K562 (cell line): Measurements from ENCODE around the gene REEP3. TPM values are rescaled to one million over a fixed set of nuclear protein-coding genes. Genes with fewer than 3 reads are reported as not detected.

Experiments
- ATAC-seq: fragments of 200-7000 bp; cut with Tn5 transposase; 3 replicates; pipeline ENCODE4 v1.9.1; 2020; ENCODE audit warnings: moderate library complexity
- BruUV-seq: library from RNA; stranded (reverse); fragments of 400-500 nt; replicated peaks from 2 replicates; lab custom pipeline; 2021; lab: Mats Ljungman, UMichigan
- CTCF ChIA-PET: fragments of 300-600 bp; formaldehyde crosslinking; extraction: SDS; loops from one replicate; lab custom pipeline; 2021; ENCODE audit warnings: low intra/inter-chr PET ratio; lab: Yijun Ruan, JAX
- POLR2A ChIA-PET: fragments of 300-600, 350-650 bp; sonication (Branson Sonifier 250); formaldehyde crosslinking; extraction: SDS; loops from one replicate; lab custom pipeline; 2021; ENCODE audit warnings: antibody characterized with exemption, inconsistent platforms; lab: Yijun Ruan, JAX
- DNase-seq, 4 experiments: peaks; one replicate each; pipeline versions ENCODE4 v3.0.0 to v3.0.0-alpha.2; 2011 to 2018; ENCODE audit warnings: low spot score in 3 of 4, mixed read lengths in 3 of 4; ENCODE audit errors: extremely low read depth in 1 of 4
- FAIRE-seq: peaks from 2 replicates; lab custom pipeline; 2011; peaks lifted over from hg19 to GRCh38; lab: Jason Lieb, UNC
- H2AFZ ChIP-seq: 2 replicates; pipeline ENCODE4 v1.6.0; 2011; ENCODE audit warnings: low read depth, low read length, control low read depth, inconsistent platforms
- H3K27ac ChIP-seq: fragments of 200-600 bp; 3 replicates; pipeline ENCODE4 v1.8.0; 2011; ENCODE audit warnings: low read depth, mild to moderate bottlenecking, control low read depth, inconsistent platforms, low read length, moderate library complexity, mixed read lengths; ENCODE audit errors: extremely low read depth
- H3K27me3 ChIP-seq, 2 experiments: fragments of 300-600 bp in 1 of 2; 2 replicates in 1 of 2; 3 replicates in 1 of 2; pipeline versions ENCODE4 v1.6.0 to v1.8.0; 2011; ENCODE audit warnings: inconsistent platforms in 2 of 2, low read length in 2 of 2, mild to moderate bottlenecking in 1 of 2, mixed read lengths in 1 of 2, moderate library complexity in 1 of 2; ENCODE audit not compliant: control insufficient read depth in 2 of 2, insufficient read depth in 2 of 2
- H3K36me3 ChIP-seq: fragments of 300-600 bp; 3 replicates; pipeline ENCODE4 v1.8.0; 2011; ENCODE audit warnings: mild to moderate bottlenecking, low read length, inconsistent platforms; ENCODE audit not compliant: control insufficient read depth, insufficient read depth
- H3K4me1 ChIP-seq, 2 experiments: fragments of 200-600 bp in 1 of 2; replicated peaks in 1 of 2; 2 replicates in 1 of 2; 3 replicates in 1 of 2; pipeline versions ENCODE4 v1.5.1 to v1.8.0; 2011; ENCODE audit warnings: inconsistent platforms in 2 of 2, low read length in 2 of 2, mild to moderate bottlenecking in 1 of 2, mixed read lengths in 1 of 2, moderate library complexity in 1 of 2; ENCODE audit not compliant: control insufficient read depth in 2 of 2, insufficient read depth in 2 of 2
- H3K4me2 ChIP-seq: 2 replicates; pipeline ENCODE4 v1.6.1; 2011; ENCODE audit warnings: low read length, control low read depth, inconsistent platforms, mixed read lengths; ENCODE audit not compliant: insufficient read depth
- H3K4me3 ChIP-seq: fragments of 200-600 bp; sonication (generic), shearing (Covaris generic); 2 replicates; pipeline ENCODE4 v1.5.1; 2016; ENCODE audit warnings: control low read depth, inconsistent platforms
- H3K79me2 ChIP-seq: fragments of 200-600 bp; 3 replicates; pipeline ENCODE4 v1.8.0; 2011; ENCODE audit warnings: low read length, inconsistent platforms; ENCODE audit not compliant: control insufficient read depth, insufficient read depth
- H3K9ac ChIP-seq, 2 experiments: 2 replicates each; pipeline versions ENCODE4 v1.6.0 to v1.6.1; 2011; ENCODE audit warnings: low read depth in 2 of 2, low read length in 2 of 2, control low read depth in 1 of 2, inconsistent platforms in 1 of 2, mild to moderate bottlenecking in 1 of 2, mixed read lengths in 1 of 2; ENCODE audit not compliant: insufficient read depth in 1 of 2
- H3K9me1 ChIP-seq: one replicate; pipeline ENCODE4 v1.6.0; 2011; ENCODE audit warnings: inconsistent platforms, mild to moderate bottlenecking, low read length, moderate library complexity; ENCODE audit not compliant: control insufficient read depth, insufficient read depth
- H3K9me3 ChIP-seq: replicated peaks from 2 replicates; pipeline ENCODE4 v1.5.1; 2011; ENCODE audit warnings: low read depth, low read length, inconsistent platforms; ENCODE audit not compliant: control insufficient read depth, insufficient read depth
- H4K20me1 ChIP-seq: replicated peaks from 2 replicates; pipeline ENCODE4 v1.6.1; 2011; ENCODE audit warnings: low read length, inconsistent platforms, mixed read lengths; ENCODE audit not compliant: control insufficient read depth, insufficient read depth
- ARID1B ChIP-seq: fragments of 450-650 bp; IDR thresholded peaks from 2 replicates; pipeline ENCODE4 v1.6.1; 2016; ENCODE audit warnings: antibody characterized with exemption, mild to moderate bottlenecking, inconsistent platforms
- BCOR ChIP-seq: fragments of 450-650 bp; IDR thresholded peaks from 2 replicates; pipeline ENCODE4 v1.6.1; 2016
- CBFA2T2 ChIP-seq: fragments of 450-650 bp; conservative IDR thresholded peaks from 2 replicates; pipeline ENCODE4 v1.6.1; 2017; ENCODE audit warnings: mild to moderate bottlenecking
- CBFA2T3 ChIP-seq: fragments of 450-650 bp; IDR thresholded peaks from 2 replicates; pipeline ENCODE4 v1.6.1; 2017
- ETV1 ChIP-seq: fragments of 450-650 bp; conservative IDR thresholded peaks from 2 replicates; pipeline ENCODE4 v1.6.1; 2016; ENCODE audit warnings: missing genetic modification characterization, control low read depth, low read depth, missing compliant biosample characterization
- NBN ChIP-seq: fragments of 450-650 bp; IDR thresholded peaks from 2 replicates; pipeline ENCODE4 v1.6.1; 2016; ENCODE audit warnings: low read depth, mild to moderate bottlenecking
- NFE2 ChIP-seq: IDR thresholded peaks from 2 replicates; pipeline ENCODE4 v1.6.1; 2014; ENCODE audit warnings: antibody characterized with exemption, low read depth
- RCOR1 ChIP-seq, 2 experiments: IDR thresholded peaks; 2 replicates each; pipeline ENCODE4 v1.6.1; 2012; ENCODE audit warnings: low read depth in 2 of 2, low read length in 2 of 2, borderline replicate concordance in 1 of 2, improper control_type of control experiment in 1 of 2
- SOX6 ChIP-seq: fragments of 450-650 bp; IDR thresholded peaks from 2 replicates; pipeline ENCODE4 v1.6.1; 2014; ENCODE audit warnings: mild to moderate bottlenecking
- SREBF1 ChIP-seq: fragments of 150-350 bp; IDR thresholded peaks from 2 replicates; pipeline ENCODE4 v1.6.1; 2014; ENCODE audit warnings: antibody characterized with exemption, low read depth, low read length, borderline replicate concordance
- WGBS: fragments of 100-300 bp; shearing (Covaris generic); methylation state at CpG from one replicate; pipeline ENCODE4 v1.1.6; 2016; ENCODE audit warnings: low coverage, mixed read lengths; ENCODE audit not compliant: insufficient coverage; ENCODE audit errors: missing lambda C conversion rate; 5-methylcytosine and 5-hydroxymethylcytosine counted together
- in situ Hi-C: fragments of 300-500 bp; cut with MboI; formaldehyde crosslinking; loops from 4 replicates; pipeline ENCODE4 v1.15.0; 2018; ENCODE audit warnings: inconsistent platforms, mixed read lengths
- intact Hi-C: fragments of 100-400 bp; cut with micrococcal nuclease; formaldehyde crosslinking; loops from 2 replicates; pipeline ENCODE4 v1.14.2; 2022
- polyA plus RNA-seq, 8 experiments: library from polyadenylated mRNA; depleted of rRNA in 4 of 8; stranded (reverse) in 5 of 8; unstranded in 3 of 8; fragments of >200 nt; fragmentation: Nextera tagmentation in 2 of 8; fragmentation: Illumina TruSeq in 1 of 8; extraction: Ambion mirVana in 2 of 8; extraction: Trizol in 1 of 8; gene quantifications; 2 replicates each; pipeline versions ENCODE4 v1.2.1 to v1.2.3, GENCODE V29; 2011 to 2014; ENCODE audit warnings: inconsistent platforms in 1 of 8, missing spikeins in 1 of 8
- total RNA-seq, 7 experiments: library from RNA; depleted of rRNA in 6 of 7; stranded (reverse); fragments of >200 nt in 6 of 7; fragmentation: Illumina TruSeq in 2 of 7; extraction: Trizol in 2 of 7; gene quantifications; 2 replicates each; pipeline versions ENCODE4 v1.2.1 to v1.2.3, GENCODE V29; 2011 to 2021; ENCODE audit warnings: low replicate concordance in 1 of 7
- TF ChIP-seq, protein P1 (sequence below): sonication (generic); formaldehyde crosslinking; IDR thresholded peaks from 2 replicates; pipeline ENCODE4 v1.8.0; 2022; ENCODE audit warnings: missing genetic modification reagents, mild to moderate bottlenecking, borderline replicate concordance
- TF ChIP-seq, protein P2 (sequence below), 2 experiments: fragments of 450-650 bp in 1 of 2; sonication (generic) in 1 of 2; formaldehyde crosslinking in 1 of 2; IDR thresholded peaks; 2 replicates each; pipeline versions ENCODE4 v1.7.1 to v1.9.0; 2016 to 2022; ENCODE audit warnings: inconsistent platforms in 1 of 2, mild to moderate bottlenecking in 1 of 2, missing genetic modification reagents in 1 of 2

The REEP3 gene
- total and polyA plus RNA-seq, 9 of the 15 experiments (the other 6 are each of a cell fraction or from before 2014, with no cell fraction given): 3.4 to 13.4 (median 9.2) TPM

DNA sequence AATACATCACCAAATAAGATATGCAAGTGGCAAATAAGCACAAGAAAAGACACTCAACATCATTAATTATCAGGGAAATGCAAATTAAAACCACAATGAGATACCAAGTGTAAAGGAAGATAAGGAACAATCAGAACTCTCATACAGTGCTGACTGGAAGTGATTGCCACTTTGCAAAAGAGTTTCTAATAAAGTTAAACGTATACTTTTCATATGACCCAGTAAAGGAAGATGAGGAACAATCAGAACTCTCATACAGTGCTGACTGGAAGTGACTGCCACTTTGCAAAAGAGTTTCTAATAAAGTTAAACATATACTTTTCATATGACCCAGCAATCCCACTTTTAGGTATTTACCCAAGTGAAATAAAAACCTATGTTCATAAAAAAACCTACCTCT is 43.3 kb upstream of the REEP3 start:
- Histone ChIP-seq H3K4me3 (no peak overlapping the region), H3K27me3 (no peaks in the 10 kb centered on the region), H3K27ac (no peak overlapping the region), H3K9ac (no peak overlapping the region), H3K9me1 (no peaks in the 10 kb centered on the region), H4K20me1 (0 out of 2 replicates have a peak, but pooled peaks cover 3% of the 10 kb centered on the region), H3K9me3 (no peaks in the 10 kb centered on the region), H2AFZ (no peak overlapping the region), H3K4me2 (no peak overlapping the region), H3K36me3 (no peaks in the 10 kb centered on the region), H3K4me1 (peaks cover 0 to 4% of the 10 kb centered on the region in 2 experiments; a peak in 2 of 5 replicates), H3K79me2 (peaks cover 52% of the 10 kb centered on the region)
- intact Hi-C loops (no loop called here), in situ Hi-C loops (no loop called here)
- WGBS: 9% methylated on average over 1 of the region's 1 CpG
- FAIRE-seq (no peak), ATAC-seq (no peak; the same call in 1 of the 3 replicates), DNase-seq (no peak)
- no TSS peak for BruUV-seq
- ChIA-PET POLR2A (interaction anchor here (1.0 to 1.2 kb wide), 3 partner anchors 12 to 41 kb away, joined by 3 to 12 read pairs (median 3); partner anchors contain the start of gene JMJD1C), CTCF (no interaction called here)
- TF ChIP-seq RCOR1 (IDR thresholded peaks at IDR 0.05; ENCODE audit: borderline replicate concordance in 1 of 2, low read depth in 2 of 2, low read length in 2 of 2): peak in 1 of 2 experiments; percentile 60; a peak in 1 of 4 replicates
- peak; percentile 46; the same call in 1 of the 2 replicates for TF ChIP-seq CBFA2T3
- TF ChIP-seq, protein P1, sequence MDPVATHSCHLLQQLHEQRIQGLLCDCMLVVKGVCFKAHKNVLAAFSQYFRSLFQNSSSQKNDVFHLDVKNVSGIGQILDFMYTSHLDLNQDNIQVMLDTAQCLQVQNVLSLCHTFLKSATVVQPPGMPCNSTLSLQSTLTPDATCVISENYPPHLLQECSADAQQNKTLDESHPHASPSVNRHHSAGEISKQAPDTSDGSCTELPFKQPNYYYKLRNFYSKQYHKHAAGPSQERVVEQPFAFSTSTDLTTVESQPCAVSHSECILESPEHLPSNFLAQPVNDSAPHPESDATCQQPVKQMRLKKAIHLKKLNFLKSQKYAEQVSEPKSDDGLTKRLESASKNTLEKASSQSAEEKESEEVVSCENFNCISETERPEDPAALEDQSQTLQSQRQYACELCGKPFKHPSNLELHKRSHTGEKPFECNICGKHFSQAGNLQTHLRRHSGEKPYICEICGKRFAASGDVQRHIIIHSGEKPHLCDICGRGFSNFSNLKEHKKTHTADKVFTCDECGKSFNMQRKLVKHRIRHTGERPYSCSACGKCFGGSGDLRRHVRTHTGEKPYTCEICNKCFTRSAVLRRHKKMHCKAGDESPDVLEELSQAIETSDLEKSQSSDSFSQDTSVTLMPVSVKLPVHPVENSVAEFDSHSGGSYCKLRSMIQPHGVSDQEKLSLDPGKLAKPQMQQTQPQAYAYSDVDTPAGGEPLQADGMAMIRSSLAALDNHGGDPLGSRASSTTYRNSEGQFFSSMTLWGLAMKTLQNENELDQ: no peak
- TF ChIP-seq, protein P2, sequence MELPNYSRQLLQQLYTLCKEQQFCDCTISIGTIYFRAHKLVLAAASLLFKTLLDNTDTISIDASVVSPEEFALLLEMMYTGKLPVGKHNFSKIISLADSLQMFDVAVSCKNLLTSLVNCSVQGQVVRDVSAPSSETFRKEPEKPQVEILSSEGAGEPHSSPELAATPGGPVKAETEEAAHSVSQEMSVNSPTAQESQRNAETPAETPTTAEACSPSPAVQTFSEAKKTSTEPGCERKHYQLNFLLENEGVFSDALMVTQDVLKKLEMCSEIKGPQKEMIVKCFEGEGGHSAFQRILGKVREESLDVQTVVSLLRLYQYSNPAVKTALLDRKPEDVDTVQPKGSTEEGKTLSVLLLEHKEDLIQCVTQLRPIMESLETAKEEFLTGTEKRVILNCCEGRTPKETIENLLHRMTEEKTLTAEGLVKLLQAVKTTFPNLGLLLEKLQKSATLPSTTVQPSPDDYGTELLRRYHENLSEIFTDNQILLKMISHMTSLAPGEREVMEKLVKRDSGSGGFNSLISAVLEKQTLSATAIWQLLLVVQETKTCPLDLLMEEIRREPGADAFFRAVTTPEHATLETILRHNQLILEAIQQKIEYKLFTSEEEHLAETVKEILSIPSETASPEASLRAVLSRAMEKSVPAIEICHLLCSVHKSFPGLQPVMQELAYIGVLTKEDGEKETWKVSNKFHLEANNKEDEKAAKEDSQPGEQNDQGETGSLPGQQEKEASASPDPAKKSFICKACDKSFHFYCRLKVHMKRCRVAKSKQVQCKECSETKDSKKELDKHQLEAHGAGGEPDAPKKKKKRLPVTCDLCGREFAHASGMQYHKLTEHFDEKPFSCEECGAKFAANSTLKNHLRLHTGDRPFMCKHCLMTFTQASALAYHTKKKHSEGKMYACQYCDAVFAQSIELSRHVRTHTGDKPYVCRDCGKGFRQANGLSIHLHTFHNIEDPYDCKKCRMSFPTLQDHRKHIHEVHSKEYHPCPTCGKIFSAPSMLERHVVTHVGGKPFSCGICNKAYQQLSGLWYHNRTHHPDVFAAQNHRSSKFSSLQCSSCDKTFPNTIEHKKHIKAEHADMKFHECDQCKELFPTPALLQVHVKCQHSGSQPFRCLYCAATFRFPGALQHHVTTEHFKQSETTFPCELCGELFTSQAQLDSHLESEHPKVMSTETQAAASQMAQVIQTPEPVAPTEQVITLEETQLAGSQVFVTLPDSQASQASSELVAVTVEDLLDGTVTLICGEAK (IDR thresholded peaks at IDR 0.05): peak; percentile 88
- TF ChIP-seq, protein P2 (CRISPR knock-in tag; IDR thresholded peaks at IDR 0.05): no peak
- TF ChIP-seq NFE2: no peak
- TF ChIP-seq ARID1B: 0 out of 2 replicates have a peak, but pooled peaks have one; percentile 24
- TF ChIP-seq ETV1 (tag): no peak
- no peak for TF ChIP-seq SREBF1
- TF ChIP-seq BCOR: no peak
- 0 out of 2 replicates have a peak, but pooled peaks have one; percentile 22 for TF ChIP-seq CBFA2T2
- TF ChIP-seq SOX6: 0 out of 2 replicates have a peak, but pooled peaks have one; percentile 13
- no peak for TF ChIP-seq NBN
